ENCODE data around the gene RIMS1.
"Not testable (repeated sequence)": the region's sequence is repeated elsewhere in the genome, so short reads cannot be mapped to it uniquely, and the experiment has no call there.

RIMS1 gene

DNA sequence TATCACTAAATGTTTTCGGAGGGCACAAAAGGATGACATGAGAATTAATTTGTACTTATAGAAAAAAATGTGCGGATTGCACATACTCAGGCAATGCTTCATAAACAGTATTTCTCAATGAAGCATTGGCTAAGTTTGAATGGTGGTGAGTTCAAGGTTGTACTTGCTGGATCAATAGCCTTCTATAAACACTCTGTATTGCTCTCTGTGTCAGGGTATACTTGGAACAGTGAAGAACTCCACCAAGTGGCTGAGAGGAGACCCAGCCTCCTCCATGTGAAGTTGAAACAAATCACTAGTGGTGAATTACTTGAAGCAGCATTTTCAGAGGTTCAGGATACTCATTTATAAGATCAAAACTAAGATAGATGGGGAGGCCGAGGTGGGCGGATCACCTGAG, 360.6 kb downstream of the RIMS1 start:
- no peak for DNase-seq (ENCODE audit: low read depth)

DNA sequence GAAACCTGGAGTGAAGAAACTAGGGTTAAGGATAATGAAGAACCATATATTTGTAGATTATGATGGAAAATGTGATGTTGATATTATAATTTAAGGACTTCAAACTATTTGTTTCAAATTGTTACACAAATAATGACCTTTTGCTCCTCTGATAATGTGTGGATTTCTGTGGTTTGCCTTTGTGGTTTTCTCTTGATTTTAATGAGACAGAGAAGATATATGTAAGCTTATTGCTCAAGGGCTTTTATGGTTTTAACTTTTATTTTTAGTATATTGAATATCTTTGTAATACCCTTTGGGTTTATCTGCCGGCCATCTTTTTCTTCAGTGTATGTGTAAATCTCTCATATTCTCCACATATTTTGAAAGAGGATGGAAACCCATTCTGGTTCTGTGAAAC, 362.3 kb downstream of the RIMS1 start:
- no peak for DNase-seq (ENCODE audit: low read depth)

DNA sequence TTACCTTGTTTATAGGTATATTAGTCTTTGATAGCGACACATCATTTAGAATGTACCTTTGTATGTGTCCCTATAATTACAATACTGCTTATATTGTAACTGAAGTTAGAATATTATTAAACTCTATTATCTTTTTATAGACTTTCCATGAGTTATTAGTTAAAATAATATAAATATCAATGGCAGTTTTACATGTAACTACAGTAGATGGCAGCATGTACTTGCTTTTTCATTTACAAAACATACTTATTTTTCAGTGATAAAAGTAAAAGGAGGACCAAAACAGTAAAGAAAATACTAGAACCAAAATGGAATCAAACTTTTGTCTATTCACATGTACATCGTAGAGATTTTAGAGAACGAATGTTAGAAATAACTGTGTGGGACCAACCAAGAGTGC, 364.3 kb downstream of the RIMS1 start:
- no peak for DNase-seq (ENCODE audit: low read depth)

DNA sequence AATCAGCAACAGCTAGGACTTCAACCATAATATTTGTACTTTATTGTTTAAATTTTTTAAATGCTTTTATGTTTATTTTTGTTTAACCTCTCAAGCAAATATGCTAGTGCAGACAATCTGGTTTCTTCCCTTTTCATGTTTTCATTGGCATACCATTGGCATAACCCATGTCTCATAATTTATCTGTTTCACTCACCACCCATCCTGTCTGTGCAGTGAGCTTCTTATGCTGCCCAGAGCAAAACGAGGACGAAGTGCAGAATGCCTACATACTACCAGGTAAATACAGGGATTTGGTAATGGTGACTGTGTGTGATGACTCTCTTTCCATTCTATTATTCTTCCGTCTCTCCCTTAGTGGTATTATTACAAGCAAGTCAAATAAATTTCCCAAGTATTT, 374.1 kb downstream of the RIMS1 start:
- no peak for DNase-seq (ENCODE audit: low read depth)

DNA sequence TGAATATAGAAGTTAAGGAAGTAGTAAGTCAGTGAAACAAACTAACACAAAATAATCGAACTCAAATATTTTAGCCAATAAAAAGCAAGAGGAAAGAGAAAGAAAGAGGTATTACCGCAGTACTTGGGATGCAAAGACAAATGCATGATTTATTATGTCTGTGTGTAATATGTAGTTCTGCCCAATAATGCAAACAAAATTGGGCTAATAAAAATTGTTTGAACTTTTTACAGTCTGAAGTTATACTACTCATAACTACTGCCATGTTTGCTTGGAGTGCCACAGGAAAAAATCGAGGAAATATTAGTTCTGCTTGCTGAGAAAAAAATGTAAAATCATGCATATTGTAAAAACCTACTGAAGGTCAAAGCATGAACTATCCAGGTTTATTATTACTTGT, 375.2 kb downstream of the RIMS1 start:
- DNase-seq (ENCODE audit: low read depth): no peak

DNA sequence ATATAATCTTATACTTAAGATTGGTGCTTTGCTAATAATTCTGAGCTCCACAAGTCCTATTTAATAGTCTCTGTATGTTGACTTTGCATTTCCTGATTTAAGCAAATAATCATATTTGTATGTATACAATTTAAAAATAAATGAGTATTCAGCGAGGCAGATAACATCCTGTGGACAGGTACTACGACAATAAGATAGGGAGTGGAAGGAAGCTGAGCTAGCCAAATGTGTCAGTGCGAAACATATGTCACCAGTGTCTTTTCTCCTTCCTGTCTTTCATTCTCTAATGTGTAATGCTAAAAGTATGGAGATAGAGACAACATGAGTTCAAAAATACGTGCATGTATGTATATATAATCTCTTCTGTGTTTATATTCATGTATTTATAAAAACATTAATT, 375.9 kb downstream of the RIMS1 start:
- DNase-seq (ENCODE audit: low read depth): no peak

DNA sequence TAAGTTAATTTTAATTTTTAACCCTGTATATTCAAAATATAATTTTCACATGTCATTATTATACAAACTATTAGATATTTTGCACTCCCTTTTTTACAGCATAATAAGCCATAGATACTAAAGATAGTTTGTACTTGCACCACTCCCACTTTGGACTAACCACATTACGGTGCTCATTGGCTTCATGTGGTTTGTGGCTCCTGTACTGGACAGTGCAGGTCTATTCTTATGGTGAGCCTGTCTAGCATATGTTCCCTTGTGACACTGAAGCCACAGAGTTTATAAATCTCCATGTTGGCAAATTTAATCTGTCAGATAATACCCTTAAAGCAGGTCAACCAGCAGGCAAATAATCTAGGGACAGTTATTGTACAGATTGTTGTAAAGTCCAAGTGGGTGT, 381.1 kb downstream of the RIMS1 start:
- no peak for DNase-seq (ENCODE audit: low read depth)

DNA sequence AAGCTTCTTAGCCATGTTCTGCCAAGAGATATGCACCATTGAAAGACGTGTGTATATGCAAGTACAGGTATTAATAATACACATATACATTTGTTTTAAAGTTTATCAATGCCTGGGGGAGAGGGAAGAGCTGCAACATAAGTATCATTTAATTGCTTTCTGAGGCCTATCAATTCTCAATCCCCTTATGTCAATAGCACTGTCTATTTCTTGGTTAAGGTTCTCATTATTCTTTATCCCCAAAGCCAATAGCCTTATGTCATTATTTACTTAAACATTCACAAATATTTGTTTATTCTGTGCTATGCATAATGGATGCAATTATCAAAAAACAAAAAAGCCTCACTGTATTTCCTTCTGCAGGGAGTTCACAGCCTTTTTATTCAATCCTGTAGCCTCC, 385.2 kb downstream of the RIMS1 start:
- DNase-seq (ENCODE audit: low read depth): no peak

DNA sequence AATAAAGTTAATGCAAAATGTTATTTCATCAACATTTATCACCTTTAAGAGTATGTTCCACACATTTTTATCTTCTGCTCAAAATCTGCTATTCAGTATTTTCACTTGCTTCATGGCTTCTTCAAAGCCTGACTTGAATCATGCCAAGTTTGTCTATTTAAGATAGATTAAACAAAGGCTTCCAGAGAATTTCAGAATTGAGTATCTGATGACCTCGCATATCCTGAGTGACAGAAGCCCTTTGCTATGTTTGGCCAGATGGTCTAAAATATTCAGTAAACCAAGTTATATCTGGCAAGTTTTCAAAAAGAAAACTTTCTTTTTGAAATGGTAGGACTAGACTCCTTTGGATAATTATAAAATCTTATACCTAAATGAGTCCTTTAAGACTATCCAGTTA, 386.6 kb downstream of the RIMS1 start:
- no peak for DNase-seq (ENCODE audit: low read depth)

DNA sequence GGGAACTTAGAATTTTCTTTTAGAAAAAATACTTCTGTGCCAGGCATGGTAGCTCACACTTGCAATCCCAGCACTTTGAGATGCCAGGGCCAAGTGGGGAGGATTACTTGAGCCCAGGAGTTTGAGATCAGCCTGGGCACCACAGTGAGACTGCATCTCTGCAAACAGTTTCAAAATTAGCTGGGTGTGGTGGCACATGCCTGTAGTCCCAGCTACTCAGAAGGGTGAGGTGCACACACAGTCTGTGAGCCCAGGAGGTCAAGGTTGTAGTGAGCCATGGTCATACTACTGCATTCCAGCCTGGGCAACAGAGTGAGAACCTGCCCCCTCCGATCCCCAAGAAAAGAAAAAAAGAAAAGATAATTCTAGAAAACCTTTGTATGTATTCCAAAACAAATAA, 389.5 kb downstream of the RIMS1 start:
- no peak for DNase-seq (ENCODE audit: low read depth)

DNA sequence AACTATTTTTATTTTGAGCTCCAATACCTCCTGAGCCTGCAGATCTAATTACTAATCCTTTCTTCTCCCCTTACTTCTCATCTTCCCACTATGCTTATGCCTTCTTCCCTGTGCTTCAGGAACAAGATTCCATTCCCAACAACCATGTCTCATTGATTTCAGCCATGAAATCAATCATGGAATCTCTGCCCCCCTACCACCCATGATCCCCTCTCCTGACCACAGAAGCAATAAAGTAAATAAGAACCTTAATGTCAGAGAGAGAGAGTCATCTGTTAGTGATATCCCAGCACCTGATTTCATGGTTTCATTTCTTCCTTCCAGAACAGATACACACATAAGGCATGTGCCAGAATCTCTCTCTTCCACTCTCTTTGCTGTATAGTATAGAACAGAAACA, 395.9 kb downstream of the RIMS1 start:
- no peak for DNase-seq (ENCODE audit: low read depth)

DNA sequence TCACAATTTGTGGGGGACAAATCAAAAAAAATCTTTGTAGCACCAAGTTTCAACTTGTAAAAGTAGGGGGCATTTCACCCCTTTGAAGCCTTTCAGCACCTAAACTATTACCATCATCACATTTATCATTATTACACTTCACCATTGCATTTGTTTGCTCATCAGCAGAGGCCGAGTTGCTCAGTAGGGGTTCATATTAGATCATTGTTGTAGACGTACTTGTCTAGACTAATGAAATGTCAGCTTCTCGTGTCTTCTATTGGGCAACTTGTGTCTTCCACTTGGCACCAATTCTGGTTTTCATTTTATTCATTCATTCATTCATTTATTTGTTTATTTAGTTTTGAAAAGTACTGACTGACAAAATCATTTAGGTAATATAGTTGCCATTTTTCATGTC, 397.2 kb downstream of the RIMS1 start:
- DNase-seq (ENCODE audit: low read depth): no peak

DNA sequence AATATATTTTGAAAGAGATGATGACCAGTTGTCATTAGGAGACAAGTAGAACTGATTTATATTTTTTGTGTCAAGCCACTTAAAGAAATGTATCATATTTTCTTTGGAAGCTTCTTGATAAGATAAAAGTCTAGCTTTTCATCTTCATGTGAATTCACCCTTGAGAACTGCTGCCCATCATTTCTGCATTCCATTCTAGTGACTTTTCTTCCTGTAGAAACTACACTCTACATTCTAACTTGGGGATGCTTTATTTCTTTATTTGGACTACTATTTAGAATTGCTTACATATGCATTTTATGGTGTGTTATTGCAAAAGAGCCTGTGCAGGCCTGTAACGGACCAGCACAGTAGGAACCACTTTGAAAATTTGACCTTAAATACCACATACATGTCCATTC, 400.6 kb downstream of the RIMS1 start:
- DNase-seq (ENCODE audit: low read depth): peak; percentile 14

DNA sequence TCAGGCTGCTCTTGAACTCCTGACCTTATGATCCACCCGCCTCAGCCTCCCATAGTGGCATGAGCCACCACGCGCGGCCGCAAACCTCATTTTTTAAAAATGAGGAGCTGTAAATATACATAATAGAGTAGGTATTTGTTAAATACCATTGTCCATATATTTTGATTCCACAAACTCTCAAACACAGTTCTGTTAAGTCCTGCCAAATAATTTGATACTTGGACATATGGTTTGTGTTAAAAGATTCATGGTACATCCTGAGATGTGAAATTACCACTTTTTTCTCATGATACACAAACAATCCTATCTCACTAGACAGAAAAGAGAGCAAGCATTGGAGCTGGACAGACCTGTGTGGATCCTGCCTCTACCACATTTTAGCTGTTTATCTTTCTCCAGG, 401.5 kb downstream of the RIMS1 start:
- DNase-seq (ENCODE audit: low read depth): no peak

DNA sequence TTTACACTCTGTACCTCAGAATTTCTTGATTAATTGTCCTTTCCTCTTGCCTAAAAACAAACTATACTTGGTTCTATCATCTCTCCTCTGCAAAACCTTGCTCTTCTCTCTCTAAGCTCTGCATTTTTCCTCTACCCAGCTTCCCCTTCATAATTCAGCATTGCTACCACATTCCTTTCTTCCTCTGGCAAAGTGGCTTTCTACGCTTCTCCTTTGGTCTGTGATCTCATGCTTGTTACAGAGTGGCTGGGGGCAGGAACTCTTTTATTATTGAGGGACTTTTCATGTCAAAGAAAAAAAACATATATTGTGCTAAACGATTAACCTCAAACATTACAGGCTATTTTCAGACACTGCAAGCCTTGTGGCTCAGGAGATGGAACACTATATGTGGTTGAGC, 402.2 kb downstream of the RIMS1 start:
- DNase-seq (ENCODE audit: low read depth): no peak

DNA sequence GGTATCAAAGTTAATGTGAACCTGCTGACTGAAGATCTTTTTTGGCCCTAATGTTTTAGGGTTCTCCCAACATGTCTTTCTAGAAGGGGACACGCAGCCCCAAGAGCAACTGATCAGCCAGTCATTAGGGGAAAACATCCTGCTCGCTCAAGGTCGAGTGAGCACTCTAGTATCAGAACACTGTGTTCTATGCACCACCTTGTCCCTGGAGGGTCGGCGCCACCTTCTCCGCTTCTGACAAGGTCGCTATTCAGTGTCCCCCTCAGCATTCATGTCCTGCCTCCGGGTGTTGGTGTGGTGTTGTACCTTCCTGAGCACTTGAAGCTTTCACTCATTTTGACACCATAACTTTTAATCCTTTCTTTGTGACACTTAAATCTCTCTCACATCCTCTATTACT, 404.3 kb downstream of the RIMS1 start:
- no peak for DNase-seq (ENCODE audit: low read depth)

DNA sequence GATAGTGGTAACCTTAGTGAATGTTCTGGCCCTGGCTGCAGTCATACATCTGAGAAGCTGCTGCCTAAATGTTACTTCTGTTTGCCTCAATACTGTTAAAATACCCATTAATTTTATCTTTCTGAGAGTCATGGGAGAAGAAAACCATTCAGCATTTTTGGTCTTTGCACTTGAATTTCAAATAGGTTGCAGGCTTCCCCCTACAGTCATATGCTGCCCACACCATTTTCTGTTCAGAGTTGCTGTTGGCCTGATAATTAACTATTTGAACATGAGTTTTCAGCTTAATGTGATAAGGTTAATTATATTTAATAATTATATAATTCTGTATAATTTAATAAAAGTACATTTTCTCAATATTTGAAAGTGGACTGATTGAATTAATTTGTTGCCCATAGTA, 410.0 kb downstream of the RIMS1 start:
- DNase-seq (ENCODE audit: low read depth): no peak

DNA sequence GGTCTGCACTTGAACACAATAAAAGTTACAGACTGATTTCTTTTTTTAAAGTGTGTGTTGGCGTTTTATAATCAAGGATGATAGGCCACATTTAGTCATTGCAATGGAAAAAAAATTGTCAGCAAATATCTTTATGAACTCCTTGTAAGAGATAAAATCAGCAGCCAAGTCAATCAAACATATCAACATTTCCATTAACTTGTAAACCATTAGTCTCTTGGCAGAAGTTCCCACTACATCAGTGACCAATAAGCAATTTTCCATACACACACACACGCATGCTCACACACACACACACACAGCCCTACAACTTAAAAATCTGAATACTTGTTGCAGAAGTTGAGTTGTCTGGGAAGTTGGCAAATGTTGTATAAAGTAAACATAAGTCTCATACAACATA, 419.6 kb downstream of the RIMS1 start:
- DNase-seq (ENCODE audit: low read depth): no peak

DNA sequence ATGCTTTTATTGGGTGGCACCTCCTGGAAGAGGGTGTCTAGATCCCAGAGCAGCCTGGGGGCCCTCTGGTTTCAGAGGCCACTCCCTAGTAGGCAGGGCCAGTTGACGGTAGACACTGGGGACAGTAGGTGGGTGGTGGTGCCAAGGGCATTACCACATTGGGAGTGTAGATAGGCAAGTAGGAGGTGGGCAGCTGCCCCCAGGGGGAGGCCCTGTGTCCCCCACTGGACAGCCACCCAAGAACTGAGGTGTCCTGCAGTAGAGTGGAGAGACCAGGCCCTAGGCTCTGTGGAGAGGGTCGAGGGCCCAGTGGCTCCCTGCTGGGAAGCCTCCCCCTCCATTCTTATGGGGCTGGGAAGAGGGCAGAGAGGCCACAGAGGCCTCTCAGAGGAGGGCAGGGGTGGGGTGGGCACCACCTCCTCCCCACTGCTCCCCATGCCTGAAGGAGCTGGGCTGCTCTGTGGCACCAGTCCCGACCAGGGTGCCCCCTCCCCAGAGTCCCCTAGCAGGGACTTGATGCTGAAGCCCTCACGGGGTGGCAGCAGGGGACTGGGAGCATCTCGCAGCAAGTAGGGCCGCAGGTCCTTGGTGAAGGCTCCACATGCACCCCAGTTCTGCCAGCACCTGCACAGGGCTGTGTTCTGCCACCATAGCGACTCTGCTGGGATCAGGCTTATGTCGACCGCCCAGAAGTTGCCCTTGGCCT, 430.5 kb downstream of the RIMS1 start:
- no peak for DNase-seq (ENCODE audit: low read depth)

DNA sequence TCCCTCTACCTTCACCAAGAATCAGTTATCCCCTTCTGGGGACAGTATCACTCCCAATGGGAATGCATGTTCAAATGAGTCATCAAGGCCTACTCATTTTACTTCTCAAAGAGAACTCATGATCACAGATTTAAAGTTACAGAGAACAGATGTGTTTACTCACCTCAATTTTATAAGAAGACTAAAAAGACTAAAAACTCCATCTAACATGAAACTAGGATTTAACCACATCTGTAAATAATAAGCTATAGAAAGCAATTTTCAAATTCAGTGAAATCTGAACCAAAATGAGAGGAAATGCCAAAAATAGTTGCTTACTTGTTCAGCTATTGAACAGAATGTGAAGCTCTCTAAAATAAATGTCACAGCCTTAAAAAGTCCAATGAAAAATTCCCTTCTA, 435.4 kb downstream of the RIMS1 start:
- DNase-seq (ENCODE audit: low read depth): peak; percentile 18

DNA sequence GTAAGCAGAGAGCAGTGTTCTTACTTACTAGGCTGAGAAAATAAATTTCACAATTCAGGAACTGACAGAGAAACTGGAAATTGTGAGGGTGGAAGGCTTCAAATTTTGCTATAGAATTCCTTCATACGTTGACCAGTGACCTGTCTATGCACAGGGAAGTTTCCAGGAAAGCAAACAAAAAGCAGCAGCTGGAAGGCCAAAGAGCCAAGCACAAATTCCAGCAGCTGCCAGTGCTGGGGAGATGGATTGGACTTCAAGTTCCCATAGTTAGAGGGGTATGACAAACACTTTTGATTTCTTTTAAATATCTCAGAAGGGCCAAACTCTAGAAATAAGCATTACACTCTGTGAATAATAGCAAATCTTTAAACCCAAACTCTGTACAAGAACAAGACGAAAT, 436.4 kb downstream of the RIMS1 start:
- DNase-seq (ENCODE audit: low read depth): no peak

DNA sequence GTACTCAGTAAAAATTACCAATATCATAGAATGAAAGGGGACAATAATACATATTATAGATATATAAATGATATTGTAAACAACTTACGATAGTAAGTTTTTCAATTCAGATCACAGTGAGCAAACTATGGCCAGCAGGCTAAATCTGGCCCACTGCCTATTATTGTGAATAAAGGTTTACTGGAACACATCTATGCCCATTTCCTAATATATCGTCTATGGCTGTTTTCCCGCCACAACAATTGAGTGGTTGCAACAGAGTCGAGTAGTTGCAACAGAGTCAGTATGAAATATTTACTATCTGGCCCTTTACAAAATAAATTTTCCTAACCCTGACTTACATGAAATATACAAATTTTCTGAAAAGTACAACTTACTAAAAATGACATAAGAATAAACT, 438.2 kb downstream of the RIMS1 start:
- DNase-seq (ENCODE audit: low read depth): no peak

DNA sequence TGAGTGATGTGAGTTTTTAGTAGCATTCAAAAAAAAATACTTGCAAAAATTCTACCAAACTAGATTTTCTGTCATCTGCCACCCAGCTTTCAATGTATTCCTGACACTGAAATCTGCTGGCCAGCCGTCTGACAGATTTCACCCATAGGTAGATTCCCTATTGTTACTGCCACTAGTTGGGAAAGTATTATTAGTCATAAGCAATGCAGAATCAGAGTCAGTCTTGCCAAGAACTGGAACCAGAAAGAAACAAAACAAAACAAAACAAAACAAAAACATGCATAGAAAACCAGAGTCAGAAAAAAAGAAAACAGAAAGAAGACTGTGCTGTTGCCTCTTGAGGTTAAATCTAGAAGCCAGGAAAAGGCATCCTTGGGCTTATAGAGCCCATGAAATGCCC, 442.4 kb downstream of the RIMS1 start:
- DNase-seq (ENCODE audit: low read depth): peak; percentile 10

DNA sequence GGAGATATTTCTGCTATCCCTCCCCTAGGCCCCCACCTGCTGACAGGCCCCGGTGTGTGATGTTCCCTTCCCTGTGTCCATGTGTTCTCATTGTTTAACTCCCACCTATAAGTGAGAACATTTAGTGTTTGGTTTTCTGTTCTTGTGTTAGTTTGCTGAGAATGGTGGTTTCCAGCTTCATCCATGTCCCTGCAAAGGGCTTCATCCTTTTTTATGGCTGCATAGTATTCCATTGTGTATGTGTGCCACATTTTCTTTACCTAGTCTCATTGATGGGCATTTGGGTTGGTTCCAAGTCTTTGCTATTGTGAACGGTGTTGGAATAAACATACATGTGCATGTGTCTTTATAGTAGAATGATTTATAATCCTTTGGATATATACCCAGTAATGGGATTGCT, 448.9 kb downstream of the RIMS1 start:
- not testable (repeated sequence) for DNase-seq (ENCODE audit: low read depth)

DNA sequence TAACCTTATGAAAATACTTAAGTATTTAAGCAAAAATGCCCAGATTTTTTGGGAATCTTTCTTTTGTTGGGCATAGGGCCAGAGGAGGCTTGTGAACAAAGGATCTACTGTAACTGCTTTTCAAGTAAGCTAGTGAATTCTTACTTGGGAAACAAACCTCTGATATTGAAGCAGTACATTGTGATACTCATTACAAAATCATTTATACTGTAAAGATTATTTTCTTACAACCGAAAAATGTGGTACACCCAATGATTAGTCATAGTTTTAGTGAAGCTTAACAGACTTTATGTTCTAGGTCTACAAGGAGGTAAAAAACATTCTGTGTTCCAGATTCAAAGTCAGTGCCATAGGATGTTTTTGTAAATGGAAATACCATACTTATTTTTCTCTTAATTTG, 462.6 kb downstream of the RIMS1 start:
- DNase-seq (ENCODE audit: low read depth): no peak

Measured in GM04504 (cell line).